HG02678 (cell line): ENCODE results near the gene XPR1.
"Not testable (repeated sequence)": the region's sequence is repeated elsewhere in the genome, so short reads cannot be mapped to it uniquely, and the experiment has no call there.

Experiments
- ATAC-seq: cut with Tn5 transposase; IDR thresholded peaks from one replicate; pipeline ENCODE4 v1.9.1; 2021; ENCODE audit warnings: mild to moderate bottlenecking, moderate library complexity; ENCODE audit not compliant: unreplicated experiment

The XPR1 gene

DNA sequence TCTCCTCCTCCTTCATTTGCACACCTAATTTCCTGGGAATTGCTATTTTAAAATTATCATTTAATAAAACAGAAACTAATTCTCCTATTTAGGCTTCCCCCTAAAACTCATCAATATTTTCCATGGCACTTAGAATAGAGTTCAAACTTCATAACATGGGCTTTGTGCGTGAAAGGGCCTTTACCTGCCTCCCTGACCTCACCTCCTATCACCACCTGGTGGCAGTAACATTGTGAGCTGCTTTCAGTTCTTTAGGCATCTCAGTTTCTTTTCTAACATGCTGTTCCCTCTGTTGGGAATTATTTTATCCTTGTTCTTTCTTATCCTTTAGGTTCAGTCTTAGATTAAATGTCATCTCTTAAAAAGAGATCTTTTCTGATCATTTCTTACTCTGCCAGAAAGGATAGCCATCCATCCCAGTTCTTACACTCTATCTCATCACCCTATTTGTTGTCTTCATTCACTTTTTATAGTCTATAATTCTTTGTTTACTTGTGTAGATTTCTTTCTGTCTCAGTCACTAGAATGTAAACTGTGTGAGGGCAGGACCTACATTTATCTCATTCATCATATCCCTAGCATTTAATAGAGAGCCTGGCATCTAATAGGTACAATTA is 147.1 kb downstream of the XPR1 start:
- no peak for ATAC-seq

DNA sequence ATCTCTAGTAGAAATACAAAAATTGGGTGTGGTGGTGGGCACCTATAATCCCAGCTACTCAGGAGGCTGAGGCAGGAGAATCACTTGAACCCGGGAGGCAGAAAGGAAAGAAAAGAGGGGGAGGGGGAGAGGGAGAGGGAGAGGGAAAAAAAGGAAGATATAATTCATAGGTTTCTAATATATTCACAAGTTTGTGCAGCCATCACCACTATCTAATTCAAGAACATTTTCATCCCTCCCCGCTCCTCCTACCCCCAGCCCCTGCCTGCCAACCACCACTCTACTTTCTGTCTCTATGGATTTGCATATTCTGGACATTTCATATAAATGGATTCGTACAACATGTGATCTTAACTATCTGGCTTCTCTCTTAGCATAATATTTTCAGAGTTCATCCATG is 147.8 kb downstream of the XPR1 start:
- ATAC-seq, result no peak

DNA sequence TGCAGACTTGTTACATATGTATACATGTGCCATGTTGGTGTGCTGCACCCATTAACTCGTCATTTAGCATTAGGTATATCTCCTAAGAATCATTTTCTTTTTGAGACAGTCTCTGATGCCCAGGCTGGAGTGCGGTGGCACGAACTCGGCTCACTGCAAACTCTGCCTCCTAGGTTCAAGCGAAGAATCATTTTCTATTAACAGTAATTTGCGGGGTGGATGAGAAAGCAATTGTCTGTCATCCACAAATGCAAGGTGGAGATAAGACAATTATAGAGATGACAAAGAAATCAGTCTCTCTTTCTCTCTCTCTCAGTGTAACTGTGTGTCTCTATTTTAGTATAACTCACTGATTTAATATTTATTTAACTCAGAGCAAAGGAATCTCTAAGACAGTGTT is 149.9 kb downstream of the XPR1 start:
- ATAC-seq, result no peak

DNA sequence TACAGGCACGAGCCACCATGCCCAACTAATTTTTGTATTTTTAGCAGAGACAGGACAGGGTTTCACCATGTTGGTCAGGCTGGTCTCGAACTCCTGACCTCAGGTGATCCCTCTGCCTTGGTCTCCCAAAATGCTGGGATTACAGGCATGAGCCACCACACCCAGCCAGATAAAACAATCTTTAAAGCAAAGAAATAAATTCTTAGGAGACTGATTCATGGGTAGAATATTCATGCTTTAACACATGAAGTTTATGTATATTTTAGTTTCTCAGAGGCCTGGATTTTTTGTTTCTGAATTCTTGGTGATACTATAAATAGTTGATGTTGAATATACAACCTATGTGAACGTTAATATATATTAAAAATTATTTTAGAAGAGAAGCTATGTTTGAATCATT is 153.5 kb downstream of the XPR1 start:
- no peak for ATAC-seq

DNA sequence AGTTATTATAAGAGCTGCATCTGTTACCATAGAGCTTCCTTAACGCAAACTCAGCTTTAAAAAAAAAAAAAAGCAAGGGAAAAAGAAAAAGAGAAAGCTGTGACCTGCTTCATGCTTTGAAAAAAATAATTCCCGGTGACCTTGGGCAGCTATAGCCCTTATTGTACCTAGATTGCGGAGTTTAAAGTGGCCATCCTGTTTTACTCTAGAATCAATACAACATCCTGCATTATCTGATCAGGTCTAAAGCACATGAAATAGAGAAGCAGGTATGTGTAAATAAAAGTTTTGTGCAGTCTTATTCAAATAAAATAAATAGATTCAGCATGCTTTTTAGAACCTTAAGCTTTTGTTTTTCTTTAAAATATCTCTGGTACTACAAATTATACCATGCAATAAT is 154.1 kb downstream of the XPR1 start:
- ATAC-seq, result no peak

DNA sequence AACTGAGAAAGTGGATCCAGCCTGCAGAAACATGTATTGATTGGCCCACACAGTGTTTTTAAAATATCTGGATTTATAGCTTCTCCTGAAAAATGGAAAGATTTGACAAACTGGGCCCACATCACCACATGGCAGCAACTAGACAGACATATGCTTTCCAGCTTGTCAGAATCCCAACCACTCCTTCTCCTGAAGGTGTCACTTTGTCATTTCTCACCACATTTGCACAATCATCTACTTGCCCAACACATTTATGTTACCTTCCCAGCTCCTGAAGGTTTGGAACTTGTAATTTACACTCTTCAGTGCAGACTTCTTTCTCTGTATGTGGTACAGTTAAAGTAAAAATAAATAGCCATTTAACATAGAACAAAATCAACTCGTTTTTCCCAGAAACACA is 154.8 kb downstream of the XPR1 start:
- no peak for ATAC-seq

DNA sequence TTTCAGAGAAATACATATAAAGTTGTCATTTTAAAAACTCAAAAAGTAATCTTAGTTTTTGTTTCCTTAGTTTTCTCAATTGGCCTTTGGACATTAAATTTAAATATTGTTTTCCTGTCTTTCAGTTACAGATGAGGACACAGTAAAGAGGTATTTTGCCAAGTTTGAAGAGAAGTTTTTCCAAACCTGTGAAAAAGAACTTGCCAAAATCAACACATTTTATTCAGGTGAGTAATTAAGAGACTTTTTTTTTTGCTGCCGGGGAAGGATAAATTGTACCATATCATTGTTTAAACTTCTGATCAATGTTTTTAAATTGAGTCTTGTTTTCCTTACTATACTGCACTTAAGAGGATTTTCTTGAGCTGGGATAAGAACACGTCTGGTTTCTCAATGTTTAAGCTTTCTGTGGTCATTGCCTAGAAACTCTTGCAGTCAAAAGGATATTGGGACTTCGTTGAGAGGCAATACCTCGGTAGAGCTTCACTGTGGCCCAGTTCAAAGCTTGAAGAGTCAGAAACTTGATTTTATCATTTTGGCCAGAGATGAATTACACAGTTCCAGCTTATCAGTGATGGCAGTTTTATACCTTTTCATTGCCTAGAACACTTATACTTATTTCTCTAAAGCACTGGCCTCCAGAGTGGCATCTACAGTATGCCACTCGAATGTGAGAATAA is 155.9 kb downstream of the XPR1 start:
- ATAC-seq, result no peak

DNA sequence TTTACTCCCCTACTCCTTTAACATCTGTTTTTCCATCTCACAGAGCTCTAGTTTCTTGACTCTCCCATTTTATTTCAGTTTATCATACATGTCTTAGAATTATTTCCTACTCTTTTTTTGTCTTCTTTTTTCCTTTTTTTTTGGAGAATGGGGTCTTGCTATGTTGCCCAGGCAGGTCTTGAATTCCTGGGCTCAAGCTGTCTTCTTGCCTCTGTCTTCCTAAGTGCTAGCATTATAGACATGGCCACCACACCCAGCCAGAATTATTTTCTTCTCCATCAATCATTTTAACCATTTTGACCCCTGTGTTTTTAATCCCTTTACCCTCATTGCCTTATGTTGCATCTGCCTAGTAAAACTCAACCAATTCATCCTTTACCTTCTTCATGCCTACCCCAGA is 157.6 kb downstream of the XPR1 start:
- ATAC-seq, result no peak

DNA sequence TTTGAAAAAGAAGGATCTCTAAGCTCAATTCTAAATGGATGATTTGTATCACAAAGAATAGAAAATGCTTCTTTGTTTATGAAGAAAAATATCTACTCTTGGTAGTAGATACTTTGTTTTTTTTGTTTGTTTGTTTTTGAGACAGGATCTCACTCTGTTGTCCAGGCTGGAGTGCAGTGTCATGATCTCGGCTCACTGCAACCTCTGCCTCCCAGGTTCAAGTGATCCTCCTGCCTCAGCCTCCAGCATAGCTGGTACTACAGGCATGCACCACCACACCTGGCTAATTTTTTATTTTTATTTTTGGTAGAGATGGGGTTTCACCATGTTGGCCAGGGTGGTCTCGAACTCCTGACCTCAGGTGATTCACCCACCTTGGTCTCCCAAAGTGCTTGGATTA is 159.3 kb downstream of the XPR1 start:
- not testable (repeated sequence) for ATAC-seq

DNA sequence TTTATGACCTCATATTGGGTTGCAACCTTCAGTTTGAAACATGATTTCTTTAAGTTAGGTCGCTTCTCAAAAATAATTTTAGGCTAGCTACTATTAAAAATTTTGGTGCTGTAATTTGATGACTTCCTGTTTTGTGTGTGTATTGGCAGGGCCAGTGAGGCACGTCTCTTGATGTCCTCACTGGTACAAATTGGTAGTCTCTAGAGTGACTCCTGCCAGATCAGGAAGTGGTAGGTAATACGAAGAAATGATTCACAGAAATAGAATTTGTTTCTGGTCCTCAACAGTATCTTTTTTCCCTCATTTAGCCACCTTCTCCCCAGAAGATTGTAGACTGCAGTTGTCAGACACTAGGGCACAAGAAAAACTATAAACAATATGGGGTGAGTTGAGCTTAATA is 160.0 kb downstream of the XPR1 start:
- no peak for ATAC-seq

DNA sequence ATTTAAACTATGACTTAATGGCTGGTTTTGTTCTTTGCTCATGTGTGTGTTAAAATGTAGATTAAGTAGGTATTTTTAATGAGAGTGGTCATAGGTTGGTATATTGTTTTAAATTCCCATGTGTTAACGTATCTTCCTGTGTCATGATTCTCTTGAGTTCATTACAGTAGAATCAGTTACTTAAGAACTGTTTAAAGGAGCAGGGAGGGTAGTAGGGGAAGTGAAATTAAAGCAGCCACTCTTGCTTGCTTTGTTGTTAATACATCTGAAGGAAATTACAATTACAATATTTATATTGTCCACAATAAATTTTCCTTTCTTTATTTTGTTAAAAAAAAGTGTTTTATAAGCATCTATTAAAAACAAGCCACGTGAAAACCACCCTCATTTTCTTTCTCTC is 161.6 kb downstream of the XPR1 start:
- ATAC-seq, result no peak

DNA sequence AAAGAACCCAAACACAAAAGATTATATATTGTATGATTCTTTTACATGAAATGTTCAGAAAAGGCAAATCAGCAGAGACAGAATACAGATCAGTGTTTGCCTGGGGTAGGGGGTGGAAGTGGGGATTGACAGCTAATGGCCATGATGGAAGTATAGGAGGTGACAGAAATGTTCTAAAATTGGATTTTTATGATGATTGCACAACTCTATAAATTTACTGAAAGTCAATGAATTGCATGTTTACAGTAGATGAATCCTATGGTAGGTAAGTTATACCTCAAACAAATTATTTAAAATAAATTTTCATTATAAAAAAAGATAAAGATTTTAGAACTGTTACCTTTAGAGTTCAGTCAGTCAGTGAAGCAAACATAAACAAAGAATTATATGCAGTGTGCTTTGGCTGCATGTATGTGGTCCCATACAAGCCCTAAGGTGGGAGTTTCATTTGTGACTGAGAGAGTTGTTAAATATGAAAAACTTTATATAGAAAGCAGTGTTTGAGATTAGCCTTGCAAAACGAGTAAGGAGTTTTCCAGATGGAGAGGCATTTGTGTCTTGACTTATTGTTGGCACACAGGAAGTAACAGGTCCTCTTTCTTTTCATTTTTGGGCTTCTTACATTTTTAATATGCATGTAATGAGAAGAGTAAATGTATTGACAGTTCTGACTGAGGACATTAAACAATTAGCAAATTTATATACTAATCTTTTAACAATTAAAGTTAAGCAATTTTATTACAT is 165.2 kb downstream of the XPR1 start:
- no peak for ATAC-seq

DNA sequence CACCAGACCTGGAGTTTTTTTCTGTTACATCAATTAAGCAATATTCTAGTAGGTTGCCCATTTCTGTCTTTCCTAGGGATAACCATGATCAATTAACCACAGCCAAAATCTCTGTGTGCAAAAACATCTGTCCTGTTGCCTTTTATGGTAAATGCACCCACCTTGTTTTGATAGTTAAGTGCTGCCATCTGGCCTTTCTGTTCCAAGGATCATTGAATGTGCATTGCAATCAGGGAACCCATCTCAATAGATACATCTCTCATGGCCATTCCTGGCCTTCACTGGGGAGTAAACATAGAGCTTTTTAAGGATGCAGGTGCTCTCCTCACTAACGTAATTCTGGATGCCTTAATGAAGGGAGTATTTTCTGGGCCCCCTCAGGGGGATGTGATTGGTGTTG is 169.1 kb downstream of the XPR1 start:
- no peak for ATAC-seq

DNA sequence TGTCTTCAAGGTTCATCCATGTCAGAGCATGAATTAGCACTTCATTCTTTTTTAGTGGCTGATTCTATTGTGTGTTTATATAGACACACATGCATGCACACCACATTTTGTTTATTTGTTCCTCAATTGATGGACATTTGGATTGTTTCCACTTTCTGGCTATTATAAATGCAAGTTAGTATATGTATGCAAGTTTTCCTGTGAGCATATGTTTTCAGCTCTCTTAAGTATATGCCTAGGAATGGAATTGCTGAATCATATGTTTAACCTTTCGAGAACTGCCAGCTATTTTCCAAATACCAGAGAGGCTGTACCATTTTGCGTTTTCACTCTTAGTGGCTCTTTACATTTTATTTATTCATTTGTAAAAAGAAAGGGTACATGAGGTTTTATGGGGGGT is 171.0 kb downstream of the XPR1 start:
- ATAC-seq, result no peak

DNA sequence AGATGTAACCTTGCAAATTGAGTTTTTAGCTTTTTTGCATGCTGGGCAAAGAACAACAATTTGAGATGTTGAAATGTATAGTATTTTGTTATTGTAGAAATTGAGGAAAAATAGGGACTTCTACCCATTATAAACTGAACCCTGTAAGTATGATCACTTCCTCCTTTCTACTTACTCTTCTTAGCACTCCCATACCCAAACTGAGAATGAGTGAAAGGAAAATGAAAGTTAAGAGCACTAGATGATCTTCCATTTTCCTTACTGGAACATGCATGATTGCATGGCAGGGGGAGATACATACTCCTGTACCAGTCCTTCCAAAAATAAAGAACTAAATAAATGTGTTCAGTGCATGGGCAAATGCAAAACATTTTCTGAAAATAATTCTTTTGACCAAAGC is 173.5 kb downstream of the XPR1 start:
- ATAC-seq, result peak; percentile 62

DNA sequence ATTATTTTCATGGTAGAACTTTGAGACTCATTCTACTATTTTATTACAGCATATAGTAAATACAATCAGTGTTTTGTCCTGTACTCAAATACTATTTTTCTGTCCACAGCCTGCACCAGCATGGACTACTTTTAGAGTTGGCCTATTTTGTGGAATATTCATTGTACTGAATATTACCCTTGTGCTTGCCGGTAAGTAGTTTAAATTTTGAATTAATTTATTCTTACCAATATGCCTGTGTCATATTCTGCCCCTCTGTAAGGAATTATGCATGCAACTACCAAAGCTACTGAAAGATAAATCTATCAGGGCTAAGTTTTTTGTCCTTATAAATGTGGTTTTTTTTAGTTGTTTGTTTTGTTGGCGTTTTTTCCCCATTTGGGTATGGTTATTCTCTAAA is 179.5 kb downstream of the XPR1 start:
- no peak for ATAC-seq

DNA sequence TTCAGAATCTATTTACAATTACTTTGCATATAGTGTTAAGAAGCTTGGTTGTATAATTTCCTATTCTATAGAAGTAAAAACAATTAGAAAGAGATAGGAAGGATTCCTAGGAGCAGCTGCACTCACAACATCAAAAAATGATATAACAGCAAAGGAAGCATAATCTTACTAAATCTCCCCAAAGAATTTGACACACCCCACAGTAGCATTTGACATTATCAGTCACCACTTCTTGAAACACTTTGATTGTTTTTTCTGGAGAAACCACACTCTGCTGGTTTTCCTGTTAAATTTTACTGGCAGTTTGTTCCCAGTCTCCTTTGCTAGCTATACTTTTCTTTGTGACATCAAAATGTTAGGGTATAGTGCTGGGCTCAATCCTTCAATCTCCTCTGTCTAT is 180.1 kb downstream of the XPR1 start:
- ATAC-seq, result no peak

DNA sequence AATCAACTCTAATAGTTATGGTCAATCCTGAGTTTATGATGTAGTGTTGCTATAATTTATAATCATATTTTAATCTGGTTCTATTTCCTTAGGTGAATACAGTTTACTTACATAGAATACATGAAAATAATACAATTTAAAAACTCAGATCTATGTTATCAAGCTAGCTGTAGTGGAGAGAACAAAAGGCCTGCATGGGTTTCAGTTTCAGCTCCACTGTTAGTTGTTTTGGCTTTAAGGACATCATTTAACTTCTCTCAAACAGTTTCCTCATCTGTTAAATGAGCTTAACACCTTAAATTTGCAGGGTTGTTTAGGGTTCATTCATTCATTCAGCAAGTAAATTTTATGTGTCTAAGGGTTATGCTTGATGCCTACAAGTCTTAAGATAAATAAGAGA is 182.4 kb downstream of the XPR1 start:
- ATAC-seq, result no peak

DNA sequence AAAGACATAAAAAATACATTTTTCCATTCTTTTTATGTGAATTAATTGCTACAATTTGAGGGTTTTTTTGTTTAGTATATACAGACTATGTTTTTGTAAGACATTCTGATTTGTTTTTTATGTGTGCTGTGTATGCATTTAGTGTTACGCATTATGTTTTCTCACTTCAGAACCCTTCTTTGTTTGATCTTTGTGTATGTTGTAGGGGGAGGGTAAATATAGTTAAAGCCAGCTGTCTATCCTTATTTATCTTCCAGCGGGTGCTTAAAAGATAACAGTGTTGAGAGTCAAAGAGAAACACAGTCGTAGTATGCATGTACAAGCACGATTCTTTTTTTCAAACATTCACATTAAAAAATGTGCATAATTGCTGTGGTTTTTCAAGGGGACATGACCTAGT is 183.4 kb downstream of the XPR1 start:
- ATAC-seq, result no peak

DNA sequence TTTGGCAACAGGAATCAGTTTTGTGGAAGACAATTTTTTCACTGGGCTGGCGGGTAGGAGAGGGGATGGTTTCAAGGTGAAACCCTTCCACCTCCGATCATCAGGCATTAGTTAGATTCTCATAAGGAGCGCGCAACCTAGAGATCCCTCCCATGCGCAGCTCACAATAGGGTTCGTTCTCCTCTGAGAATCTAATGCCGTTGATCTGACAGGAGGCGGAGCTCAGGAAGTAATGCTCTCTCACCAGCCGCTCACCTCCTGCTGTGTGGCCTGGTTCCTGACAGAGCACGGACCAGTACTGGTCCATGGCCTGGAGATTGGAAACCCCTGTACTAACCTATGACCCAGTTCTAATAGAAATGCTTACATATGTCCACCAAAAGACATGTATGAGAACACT is 184.3 kb downstream of the XPR1 start:
- ATAC-seq, result no peak

DNA sequence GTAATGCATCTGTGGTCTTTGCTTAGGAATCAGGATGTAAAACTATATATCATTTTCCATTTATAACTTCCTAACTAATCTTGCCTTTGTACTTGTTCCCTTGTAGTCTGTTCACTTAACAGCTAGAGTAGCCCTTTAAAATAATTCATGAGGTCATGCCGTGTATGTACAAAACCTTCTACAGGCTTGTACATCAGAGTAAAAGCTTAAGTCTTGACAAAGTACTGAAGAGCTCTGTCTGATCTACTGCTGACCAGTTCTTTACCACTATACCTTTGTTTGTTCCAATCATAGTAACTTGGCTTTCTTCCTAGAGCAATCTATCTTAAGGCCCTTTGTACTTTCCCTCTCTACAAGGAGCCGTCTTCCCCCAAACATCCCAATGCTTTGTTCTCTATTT is 190.1 kb downstream of the XPR1 start:
- ATAC-seq, result no peak

DNA sequence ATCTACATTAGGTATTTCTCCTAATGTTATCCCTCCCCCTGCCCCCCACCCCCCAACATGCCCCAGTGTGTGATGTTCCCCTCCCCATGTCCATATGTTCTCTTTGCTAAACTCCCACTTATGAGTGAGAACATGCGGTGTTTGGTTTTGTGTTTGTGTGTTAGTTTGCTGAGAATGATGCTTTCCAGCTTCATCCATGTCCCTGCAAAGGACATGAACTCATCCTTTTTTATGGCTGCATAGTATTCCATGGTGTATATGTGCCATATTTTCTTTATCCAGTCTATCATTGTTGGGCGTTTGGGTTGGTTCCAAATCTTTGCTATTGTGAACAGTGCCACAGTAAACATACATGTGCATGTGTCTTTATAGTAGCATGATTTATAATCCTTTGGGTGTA is 199.7 kb downstream of the XPR1 start:
- not testable (repeated sequence) for ATAC-seq
